K562 (cell line): ENCODE measurements around the gene HCN3. TPM values are rescaled to one million over a fixed set of nuclear protein-coding genes. Genes with fewer than 3 reads are reported as not detected.

Source experiments
- BMI1 ChIP-seq: fragments of 150-350 bp; IDR thresholded peaks from 2 replicates; pipeline ENCODE4 v1.6.1; 2014; ENCODE audit warnings: low read length
- CLOCK ChIP-seq: fragments of 250-450 bp; sonication (Bioruptor Pico); IDR thresholded peaks from 2 replicates; pipeline ENCODE4 v1.4.0; 2020; ENCODE audit warnings: mild to moderate bottlenecking, moderate library complexity, borderline replicate concordance
- ELK3 ChIP-seq: fragments of 450-650 bp; formaldehyde crosslinking; IDR thresholded peaks from 2 replicates; pipeline ENCODE4 v1.4.0; 2020; ENCODE audit warnings: mild to moderate bottlenecking
- GABPB1 ChIP-seq: sonication (generic); formaldehyde crosslinking; IDR thresholded peaks from 2 replicates; pipeline ENCODE4 v1.8.0; 2022; ENCODE audit warnings: mild to moderate bottlenecking, missing genetic modification reagents
- GTF2E2 ChIP-seq: fragments of 200-800 bp; sonication (Bioruptor generic); IDR thresholded peaks from 2 replicates; pipeline ENCODE4 v1.6.1; 2016; ENCODE audit warnings: missing genetic modification characterization, missing compliant biosample characterization
- HDAC8 ChIP-seq: fragments of 450-650 bp; IDR thresholded peaks from 2 replicates; pipeline ENCODE4 v1.6.1; 2016; ENCODE audit warnings: mild to moderate bottlenecking, missing genetic modification characterization, moderate library complexity, missing compliant biosample characterization
- LARP7 ChIP-seq: fragments of 450-650 bp; IDR thresholded peaks from 2 replicates; pipeline ENCODE4 v1.6.1; 2016
- LEF1 ChIP-seq: fragments of 450-650 bp; IDR thresholded peaks from 2 replicates; pipeline ENCODE4 v1.6.1; 2016; ENCODE audit warnings: mild to moderate bottlenecking
- MIER1 ChIP-seq: fragments of 450-650 bp; IDR thresholded peaks from 2 replicates; pipeline ENCODE4 v1.6.1; 2016; ENCODE audit warnings: antibody characterized with exemption, mild to moderate bottlenecking, low read depth
- OTX1 ChIP-seq: fragments of 450-650 bp; formaldehyde crosslinking; IDR thresholded peaks from 2 replicates; pipeline ENCODE4 v1.4.0; 2022; ENCODE audit warnings: mild to moderate bottlenecking
- PCBP1 ChIP-seq: fragments of 200-400 bp; formaldehyde crosslinking; IDR thresholded peaks from 2 replicates; pipeline ENCODE4 v1.6.1; 2018; ENCODE audit warnings: mild to moderate bottlenecking, low read depth, low read length; ENCODE audit not compliant: poor library complexity, severe bottlenecking
- SMC3 ChIP-seq: conservative IDR thresholded peaks from 2 replicates; pipeline ENCODE4 v1.6.1; 2011; ENCODE audit warnings: low read depth, low read length, improper control_type of control experiment; ENCODE audit not compliant: insufficient read depth
- SREBF1 ChIP-seq: fragments of 150-350 bp; IDR thresholded peaks from 2 replicates; pipeline ENCODE4 v1.6.1; 2014; ENCODE audit warnings: antibody characterized with exemption, low read depth, low read length, borderline replicate concordance
- SRSF9 ChIP-seq: fragments of 200-400 bp; formaldehyde crosslinking; IDR thresholded peaks from 2 replicates; pipeline ENCODE4 v1.6.1; 2017; ENCODE audit warnings: low read depth, low read length, borderline replicate concordance
- ZNF12 ChIP-seq: sonication (generic); formaldehyde crosslinking; IDR thresholded peaks from 2 replicates; pipeline ENCODE4 v1.4.0; 2020; ENCODE audit warnings: mild to moderate bottlenecking, missing genetic modification reagents
- ZNF431 ChIP-seq: sonication (generic); formaldehyde crosslinking; IDR thresholded peaks from 2 replicates; pipeline ENCODE4 v1.8.0; 2022; ENCODE audit warnings: mild to moderate bottlenecking, missing genetic modification reagents
- ZNF699 ChIP-seq: fragments of 250-450 bp; sonication (Bioruptor Pico); IDR thresholded peaks from 2 replicates; pipeline ENCODE4 v1.8.0; 2021; ENCODE audit warnings: mild to moderate bottlenecking, moderate library complexity; ENCODE audit not compliant: insufficient replicate concordance
- polyA plus RNA-seq, 8 experiments: library from polyadenylated mRNA; depleted of rRNA in 4 of 8; stranded (reverse) in 5 of 8; unstranded in 3 of 8; fragments of >200 nt; fragmentation: Nextera tagmentation in 2 of 8; fragmentation: Illumina TruSeq in 1 of 8; extraction: Ambion mirVana in 2 of 8; extraction: Trizol in 1 of 8; gene quantifications; 2 replicates each; pipeline versions ENCODE4 v1.2.1 to v1.2.3, GENCODE V29; 2011 to 2014; ENCODE audit warnings: inconsistent platforms in 1 of 8, missing spikeins in 1 of 8
- total RNA-seq, 7 experiments: library from RNA; depleted of rRNA in 6 of 7; stranded (reverse); fragments of >200 nt in 6 of 7; fragmentation: Illumina TruSeq in 2 of 7; extraction: Trizol in 2 of 7; gene quantifications; 2 replicates each; pipeline versions ENCODE4 v1.2.1 to v1.2.3, GENCODE V29; 2011 to 2021; ENCODE audit warnings: low replicate concordance in 1 of 7

HCN3 gene
- total and polyA plus RNA-seq, 9 of the 15 experiments (the other 6 are each of a cell fraction or from before 2014, with no cell fraction given) = 0.91 to 9.7 (median 3.9) TPM

- TF ChIP-seq ZNF699 (CRISPR knock-in tag) = no peak
- TF ChIP-seq MIER1 = no peak
- TF ChIP-seq OTX1 = peak; percentile 92
- TF ChIP-seq BMI1 = no peak; the same call in 1 of the 2 replicates
- TF ChIP-seq SREBF1 = no peak
- TF ChIP-seq ELK3 (CRISPR knock-in tag) = peak; percentile 84; the same call in 1 of the 2 replicates
- no peak for TF ChIP-seq GTF2E2 (tag)
- no peak for TF ChIP-seq SMC3
- TF ChIP-seq PCBP1 = no peak
- TF ChIP-seq GABPB1 = peak; percentile 88
- no peak for TF ChIP-seq CLOCK (CRISPR knock-in tag)
- peak; percentile 84 for TF ChIP-seq ZNF12 (CRISPR knock-in tag)
- TF ChIP-seq LEF1 = no peak
- TF ChIP-seq LARP7 = no peak
- TF ChIP-seq ZNF431 (CRISPR knock-in tag) = no peak
- TF ChIP-seq SRSF9 = no peak
- no peak for TF ChIP-seq HDAC8
Observed at GRCh38 chr1:155261852-155262673, 15.2 kb upstream of the HCN3 start, which contains the start of gene SCAMP3 (continued).
